Body of pancreas (tissue), 4 donors: Measurements from ENCODE around the gene TUBGCP4. TPM values are rescaled to one million over a fixed set of nuclear protein-coding genes. Genes with fewer than 3 reads are reported as not detected.

Experiments used
- ATAC-seq: fragments of 150-250 bp; one replicate; pipeline ENCODE4 v1.9.1; 2016
- DNase-seq, 4 donors: peaks; one replicate each; pipeline ENCODE4 v3.0.0-alpha.2; 2019
- H3K27ac ChIP-seq, 4 donors: fragments of 200-600 bp; sonication (generic); 1 replicate in 3 of 4; 2 replicates in 1 of 4; pipeline versions ENCODE4 v1.5.1 to v1.6.1; 2016 to 2019; ENCODE audit warnings: mild to moderate bottlenecking in 1 of 4, mixed read lengths in 1 of 4, moderate library complexity in 1 of 4
- H3K27me3 ChIP-seq, 2 donors: fragments of 200-600 bp; sonication (generic); one replicate each; pipeline ENCODE4 v1.6.0; 2016; ENCODE audit warnings: mild to moderate bottlenecking in 1 of 2
- H3K36me3 ChIP-seq, 2 donors: fragments of 200-600 bp; sonication (generic); replicated peaks in 1 of 2; 2 replicates each; pipeline ENCODE4 v1.5.1; 2016; ENCODE audit warnings: low read depth in 2 of 2; ENCODE audit not compliant: insufficient read depth in 1 of 2
- H3K4me1 ChIP-seq: fragments of 200-600 bp; sonication (generic); one replicate; pipeline ENCODE4 v1.6.0; 2016
- H3K4me3 ChIP-seq, 2 donors: fragments of 200-600 bp; sonication (generic); 1 replicate in 1 of 2; 2 replicates in 1 of 2; pipeline ENCODE4 v1.5.1; 2016 to 2019
- H3K9me3 ChIP-seq, 3 donors: fragments of 200-600 bp; sonication (generic); 1 replicate in 2 of 3; 2 replicates in 1 of 3; pipeline ENCODE4 v1.5.1; 2016
- POLR2A ChIP-seq, 3 donors: fragments of 450-650 bp; IDR thresholded peaks; one replicate each; pipeline ENCODE4 v1.6.1; 2016; ENCODE audit warnings: antibody characterized with exemption in 3 of 3, mild to moderate bottlenecking in 2 of 3
- WGBS, 2 donors: methylation state at CpG; one replicate each; pipeline ENCODE4 v1.1.5; 2017; 5-methylcytosine and 5-hydroxymethylcytosine counted together
- intact Hi-C: fragments of 100-400 bp; cut with DNase I; formaldehyde crosslinking; loops from one replicate; pipeline ENCODE4 v1.15.1; 2023
- total RNA-seq, 2 donors: library from RNA; depleted of rRNA; stranded (reverse); fragments of >200 nt; gene quantifications; one replicate each; pipeline ENCODE4 v1.1.0, GENCODE V29; 2016
- TF ChIP-seq, protein P1 (sequence below), 7 experiments: fragments of 450-650 bp in 4 of 7; fragments of 200-600 bp in 3 of 7; sonication (generic) in 3 of 7; IDR thresholded peaks; one replicate each; pipeline ENCODE4 v1.5.1; 2016 to 2019; ENCODE audit warnings: antibody characterized with exemption in 7 of 7

TUBGCP4 gene
- total RNA-seq, 2 donors from 2014 or later = 12.2 to 22.1 TPM

DNA sequence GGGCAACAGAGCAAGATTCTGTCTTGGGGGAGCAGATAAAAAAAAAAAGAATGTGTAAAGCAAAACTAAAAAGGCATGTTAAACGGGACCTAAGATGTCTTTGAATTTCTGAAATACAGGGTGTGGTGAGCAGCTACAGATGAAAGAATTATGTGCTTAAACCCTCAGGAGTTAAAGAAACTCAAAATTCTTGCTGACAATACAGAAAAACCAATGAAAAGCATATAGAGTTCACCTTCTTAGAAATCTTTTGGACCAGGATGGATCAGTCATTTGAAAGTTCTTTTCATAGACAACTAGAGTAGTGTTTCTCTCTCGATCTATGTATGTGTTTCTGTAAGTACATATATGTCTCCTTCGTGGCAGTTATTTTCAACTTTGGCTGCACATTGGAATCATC, 31.4 kb downstream of the TUBGCP4 start:
- Histone ChIP-seq H3K9me3 (no peaks in the 10 kb centered on the region), H3K36me3 (peaks cover 0 to 41% of the 10 kb centered on the region in 2 donors), H3K4me3 (no peak overlapping the region), H3K27me3 (no peaks in the 10 kb centered on the region), H3K4me1 (no peaks in the 10 kb centered on the region), H3K27ac (no peak overlapping the region)
- intact Hi-C loops = no loop called here
- 82 to 88% methylated on average over 3 of the region's 3 CpGs for WGBS, 2 donors
- no peak for ATAC-seq
- no peak for DNase-seq
- TF ChIP-seq, protein P1, sequence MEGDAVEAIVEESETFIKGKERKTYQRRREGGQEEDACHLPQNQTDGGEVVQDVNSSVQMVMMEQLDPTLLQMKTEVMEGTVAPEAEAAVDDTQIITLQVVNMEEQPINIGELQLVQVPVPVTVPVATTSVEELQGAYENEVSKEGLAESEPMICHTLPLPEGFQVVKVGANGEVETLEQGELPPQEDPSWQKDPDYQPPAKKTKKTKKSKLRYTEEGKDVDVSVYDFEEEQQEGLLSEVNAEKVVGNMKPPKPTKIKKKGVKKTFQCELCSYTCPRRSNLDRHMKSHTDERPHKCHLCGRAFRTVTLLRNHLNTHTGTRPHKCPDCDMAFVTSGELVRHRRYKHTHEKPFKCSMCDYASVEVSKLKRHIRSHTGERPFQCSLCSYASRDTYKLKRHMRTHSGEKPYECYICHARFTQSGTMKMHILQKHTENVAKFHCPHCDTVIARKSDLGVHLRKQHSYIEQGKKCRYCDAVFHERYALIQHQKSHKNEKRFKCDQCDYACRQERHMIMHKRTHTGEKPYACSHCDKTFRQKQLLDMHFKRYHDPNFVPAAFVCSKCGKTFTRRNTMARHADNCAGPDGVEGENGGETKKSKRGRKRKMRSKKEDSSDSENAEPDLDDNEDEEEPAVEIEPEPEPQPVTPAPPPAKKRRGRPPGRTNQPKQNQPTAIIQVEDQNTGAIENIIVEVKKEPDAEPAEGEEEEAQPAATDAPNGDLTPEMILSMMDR (IDR thresholded peaks at IDR 0.05) = no peak
- TF ChIP-seq POLR2A (IDR thresholded peaks at IDR 0.05) = no peak

DNA sequence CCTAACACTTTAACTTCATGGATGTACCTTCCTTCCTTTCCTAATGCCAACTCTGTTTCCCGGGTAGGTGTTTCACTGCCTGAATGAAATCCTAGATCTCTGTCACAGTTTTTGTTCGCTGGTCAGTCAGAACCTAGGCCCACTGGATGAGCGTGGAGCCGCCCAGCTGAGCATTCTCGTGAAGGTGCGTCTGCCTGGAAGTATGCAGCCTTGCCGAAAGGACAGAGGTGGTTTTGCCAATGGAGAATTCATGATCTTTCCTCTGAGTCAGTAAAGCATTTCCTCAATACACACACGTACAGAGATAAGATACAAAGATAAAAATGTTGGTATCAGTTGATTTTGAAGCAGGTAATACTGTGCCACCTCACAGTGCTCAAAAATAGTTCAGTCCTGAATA, 32.7 kb downstream of the TUBGCP4 start:
- no peaks in the 10 kb centered on the region for H3K27me3 ChIP-seq
- H3K9me3 ChIP-seq = no peaks in the 10 kb centered on the region
- ATAC-seq = no peak
- DNase-seq = no peak
- intact Hi-C loops = no loop called here
- H3K27ac ChIP-seq = no peak overlapping the region
- TF ChIP-seq, protein P1 (IDR thresholded peaks at IDR 0.05) = no peak
- TF ChIP-seq POLR2A (IDR thresholded peaks at IDR 0.05) = no peak
- H3K4me1 ChIP-seq = no peaks in the 10 kb centered on the region
- H3K36me3 ChIP-seq = peaks cover 6 to 46% of the 10 kb centered on the region in 2 donors
- WGBS, 2 donors = 76 to 81% methylated on average over 8 of the region's 8 CpGs
- no peak overlapping the region for H3K4me3 ChIP-seq

DNA sequence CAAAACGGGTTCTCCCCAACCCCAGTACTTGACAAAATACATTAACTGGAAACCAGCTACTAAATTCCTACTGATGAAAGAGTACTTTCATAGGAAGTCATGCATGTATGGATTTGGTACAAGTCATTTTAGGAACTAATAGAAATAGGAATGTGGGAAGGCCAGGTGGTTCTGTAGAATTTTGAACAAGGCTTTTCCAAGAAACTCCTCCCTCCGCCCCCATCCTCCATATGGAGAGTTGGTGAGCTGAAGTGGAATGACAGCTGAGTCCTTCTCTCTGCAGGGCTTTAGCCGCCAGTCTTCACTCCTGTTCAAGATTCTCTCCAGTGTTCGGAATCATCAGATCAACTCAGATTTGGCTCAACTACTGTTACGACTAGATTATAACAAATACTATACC, 33.2 kb downstream of the TUBGCP4 start:
- 85 to 87% methylated on average over 5 of the region's 5 CpGs for WGBS, 2 donors
- DNase-seq = no peak
- Histone ChIP-seq H3K36me3 (peaks cover 6 to 45% of the 10 kb centered on the region in 2 donors), H3K4me3 (no peak overlapping the region), H3K27ac (no peak overlapping the region), H3K4me1 (no peaks in the 10 kb centered on the region), H3K27me3 (no peaks in the 10 kb centered on the region), H3K9me3 (no peaks in the 10 kb centered on the region)
- no peak for TF ChIP-seq POLR2A (IDR thresholded peaks at IDR 0.05)
- ATAC-seq = no peak
- intact Hi-C loops = no loop called here

DNA sequence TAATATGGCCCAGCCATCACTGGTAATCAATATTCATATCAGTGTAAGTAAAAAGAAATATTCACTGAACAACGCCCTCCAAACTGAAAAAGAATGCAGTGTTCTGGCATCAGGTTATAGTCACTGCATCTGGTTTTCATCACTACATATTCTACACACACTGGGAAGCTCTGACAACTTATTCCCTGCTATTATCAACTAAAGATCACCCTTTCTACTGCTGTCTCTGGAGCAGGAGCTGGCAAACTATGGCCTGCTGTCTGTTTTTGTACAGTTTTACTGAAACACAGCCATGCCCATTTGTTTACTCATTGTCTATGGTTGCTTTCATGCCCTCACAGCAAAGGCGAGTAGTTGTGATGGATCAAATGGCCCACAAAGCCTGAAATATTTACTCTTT, 35.3 kb downstream of the TUBGCP4 start:
- H3K9me3 ChIP-seq = no peaks in the 10 kb centered on the region
- DNase-seq (no peak), ATAC-seq (no peak)
- H3K27ac ChIP-seq = no peak overlapping the region
- H3K27me3 ChIP-seq = no peaks in the 10 kb centered on the region
- no peaks in the 10 kb centered on the region for H3K4me1 ChIP-seq
- intact Hi-C loops = no loop called here
- TF ChIP-seq POLR2A (IDR thresholded peaks at IDR 0.05) = no peak
- TF ChIP-seq, protein P1 (IDR thresholded peaks at IDR 0.05) = no peak
- peaks cover 6 to 41% of the 10 kb centered on the region in 2 donors for H3K36me3 ChIP-seq
- no peak overlapping the region for H3K4me3 ChIP-seq
- 62 to 65% methylated on average over 2 of the region's 2 CpGs for WGBS, 2 donors

DNA sequence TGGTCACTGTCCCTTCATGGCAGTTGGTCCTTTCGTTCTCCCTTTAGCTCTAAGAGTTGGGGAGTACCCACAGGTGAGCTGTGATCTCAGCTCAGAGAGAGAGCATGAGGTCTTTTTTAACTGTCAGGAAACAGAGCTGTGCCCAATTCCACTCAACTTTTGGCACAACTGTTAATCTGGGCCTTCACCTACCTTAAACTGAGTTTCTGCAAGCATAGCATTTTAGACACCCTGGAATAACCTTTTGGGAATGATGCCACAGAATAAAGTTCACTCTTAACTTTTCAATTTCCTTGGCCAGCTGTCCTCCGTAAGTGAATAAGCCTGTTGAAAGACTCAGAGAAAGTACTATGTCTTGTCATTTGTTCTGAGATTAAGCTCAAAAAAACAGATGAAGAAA, 35.9 kb downstream of the TUBGCP4 start:
- ATAC-seq (no peak), DNase-seq (no peak)
- no peak overlapping the region for H3K4me3 ChIP-seq
- H3K9me3 ChIP-seq = no peaks in the 10 kb centered on the region
- TF ChIP-seq, protein P1 (IDR thresholded peaks at IDR 0.05) = no peak
- no peak for TF ChIP-seq POLR2A (IDR thresholded peaks at IDR 0.05)
- intact Hi-C loops = no loop called here
- no peaks in the 10 kb centered on the region for H3K27me3 ChIP-seq
- 85 to 86% methylated on average over 2 of the region's 2 CpGs for WGBS, 2 donors
- H3K36me3 ChIP-seq = peaks cover 6 to 42% of the 10 kb centered on the region in 2 donors
- no peaks in the 10 kb centered on the region for H3K4me1 ChIP-seq
- no peak overlapping the region for H3K27ac ChIP-seq
